ENCODE measurements around the gene GRK2.
"Not testable (repeated sequence)": the region's sequence is repeated elsewhere in the genome, so short reads cannot be mapped to it uniquely, and the experiment has no call there.

The GRK2 gene

DNA sequence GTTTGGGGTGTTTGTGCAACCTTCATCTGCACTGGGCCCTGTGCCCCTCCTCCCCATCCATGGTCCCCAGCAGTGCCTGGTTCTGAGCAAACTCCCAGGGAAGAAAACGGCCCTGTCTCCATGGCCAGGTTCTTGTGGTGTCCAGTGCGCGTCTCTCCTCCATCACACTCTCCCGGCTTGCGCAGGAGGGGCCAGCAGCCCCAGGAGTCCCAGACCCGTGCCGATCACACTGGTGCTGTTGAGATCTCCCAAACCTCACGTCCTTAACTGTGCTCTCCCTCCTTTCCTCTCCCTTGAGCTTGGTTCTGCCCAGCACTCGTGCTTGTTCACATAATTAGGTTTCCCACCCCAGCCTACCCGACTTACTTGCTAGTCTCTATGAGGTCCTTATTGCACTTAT lies 10.9 kb upstream of the GRK2 start:
- no peak for FAIRE-seq

DNA sequence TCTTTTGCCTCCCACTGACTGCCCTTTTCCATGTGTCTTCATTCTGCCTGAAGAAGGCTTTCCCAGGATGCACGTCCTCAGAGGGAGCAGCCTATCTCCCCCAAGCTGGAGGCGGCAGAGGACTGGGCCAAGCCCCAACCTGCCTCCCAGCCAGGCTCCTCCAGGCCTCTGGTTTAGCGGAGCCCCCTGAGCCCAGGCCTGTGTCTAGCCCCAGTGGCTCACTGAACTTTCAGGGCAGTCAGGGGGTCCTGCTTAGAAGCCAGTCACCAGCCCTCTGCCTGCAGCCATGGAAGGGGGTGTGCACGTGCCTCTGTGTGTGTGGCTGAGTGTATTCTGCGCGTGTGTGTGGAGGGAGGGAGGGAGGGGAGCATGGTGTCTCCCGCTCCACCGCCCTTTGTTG lies 10.4 kb upstream of the GRK2 start:
- FAIRE-seq, result no peak

DNA sequence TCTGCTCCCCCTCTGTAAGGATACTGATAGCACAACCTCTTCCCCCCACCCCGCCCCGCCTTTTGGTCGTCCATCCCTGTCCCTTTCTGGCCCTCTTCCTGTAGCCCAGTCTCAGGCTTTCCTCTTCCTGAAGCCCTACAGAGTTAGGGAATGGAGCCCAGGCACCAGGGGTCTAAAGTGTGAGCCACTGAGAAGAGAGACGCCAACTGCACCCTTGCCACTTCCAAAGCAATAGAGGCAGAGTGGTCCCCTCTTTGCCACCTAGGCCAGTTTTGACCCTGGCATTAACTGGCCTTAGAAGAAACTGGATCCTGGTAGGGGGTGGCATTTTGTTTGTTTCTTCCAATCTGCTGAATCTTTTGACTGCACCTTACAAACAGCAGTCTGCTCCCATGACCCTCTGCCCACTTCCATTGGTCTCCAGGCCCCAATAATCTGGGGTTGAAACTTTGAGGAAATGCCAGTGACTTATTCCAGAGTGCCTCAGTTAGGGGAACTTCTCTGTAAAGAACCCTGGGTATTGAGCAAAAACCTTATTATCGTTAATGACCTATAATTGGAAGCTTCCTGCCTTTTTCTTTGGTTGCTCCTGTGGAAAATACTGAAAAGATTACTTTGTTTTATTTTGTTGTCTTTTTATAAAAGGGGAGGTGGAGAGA lies 9.7 kb upstream of the GRK2 start:
- FAIRE-seq, result no peak

DNA sequence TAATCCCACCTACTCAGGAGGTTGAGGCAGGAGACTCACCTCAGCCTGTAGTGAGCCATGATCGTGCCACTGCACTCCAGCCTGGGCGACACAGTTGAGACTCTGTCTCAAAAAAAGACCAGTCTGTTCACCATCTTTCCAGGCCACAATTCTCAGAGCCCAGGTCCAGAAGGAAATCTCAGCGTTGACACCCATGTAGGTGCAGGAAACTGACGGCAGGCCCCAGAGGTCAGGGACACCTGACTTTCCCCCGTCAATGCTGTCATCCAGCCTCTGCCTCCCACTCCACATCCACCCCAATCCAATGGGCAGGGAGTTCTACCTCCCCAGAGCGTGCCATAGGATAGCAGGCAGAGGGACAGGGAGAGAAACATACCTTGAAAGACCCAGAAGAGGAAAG lies 5.9 kb upstream of the GRK2 start:
- no peak for FAIRE-seq

DNA sequence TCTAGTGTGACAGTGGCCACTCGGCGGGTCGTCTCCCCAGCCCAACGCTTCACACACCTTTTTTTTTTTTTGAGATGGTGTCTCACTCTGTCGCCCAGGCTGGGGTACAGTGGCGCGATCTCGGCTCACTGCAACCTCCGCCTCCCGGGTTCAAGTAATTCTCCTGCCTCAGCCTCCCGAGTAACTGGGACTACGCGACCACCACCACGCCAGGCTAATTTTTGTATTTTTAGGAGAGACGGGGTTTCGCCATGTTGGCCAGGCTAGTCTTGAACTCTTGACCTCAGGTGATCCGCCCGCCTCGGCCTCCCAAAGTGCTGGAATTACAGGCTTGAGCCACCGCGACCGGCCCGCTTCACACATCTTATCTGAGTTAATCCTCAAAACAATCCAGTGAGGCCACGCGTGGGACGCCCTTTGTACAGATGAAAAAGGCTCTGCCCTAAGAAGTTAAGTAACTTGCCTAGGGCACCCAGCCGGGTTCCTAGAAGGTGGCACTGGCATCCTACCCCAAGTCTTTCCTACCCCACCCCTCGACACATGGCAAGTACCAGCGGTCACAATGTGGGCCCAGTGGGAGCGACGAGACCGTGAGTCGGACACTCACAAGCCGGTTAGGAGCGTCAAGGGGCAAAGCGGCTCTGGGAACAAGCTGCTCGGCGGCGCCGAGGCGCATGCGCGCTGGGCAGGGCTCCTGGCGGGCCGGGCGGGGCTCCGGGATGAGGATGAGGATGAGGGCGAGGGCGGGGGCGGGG lies 5.2 kb upstream of the GRK2 start:
- not testable (repeated sequence) for FAIRE-seq

DNA sequence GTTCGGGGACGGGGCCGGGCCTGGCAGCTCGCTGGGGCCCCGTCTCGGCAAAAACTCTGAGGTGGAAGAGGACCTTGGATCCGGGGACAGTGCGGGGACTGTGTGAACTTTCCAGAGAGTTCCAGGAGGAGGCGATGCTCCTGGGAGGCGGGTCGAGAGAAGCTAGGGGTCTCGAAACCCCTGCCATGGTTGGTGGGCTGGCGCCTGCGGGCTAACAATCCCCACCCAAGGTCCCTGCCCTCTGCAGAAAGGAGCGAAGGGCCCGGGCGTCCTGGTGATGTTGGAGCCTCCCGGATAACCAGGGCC lies 4.7 kb upstream of the GRK2 start:
- FAIRE-seq, result no peak

DNA sequence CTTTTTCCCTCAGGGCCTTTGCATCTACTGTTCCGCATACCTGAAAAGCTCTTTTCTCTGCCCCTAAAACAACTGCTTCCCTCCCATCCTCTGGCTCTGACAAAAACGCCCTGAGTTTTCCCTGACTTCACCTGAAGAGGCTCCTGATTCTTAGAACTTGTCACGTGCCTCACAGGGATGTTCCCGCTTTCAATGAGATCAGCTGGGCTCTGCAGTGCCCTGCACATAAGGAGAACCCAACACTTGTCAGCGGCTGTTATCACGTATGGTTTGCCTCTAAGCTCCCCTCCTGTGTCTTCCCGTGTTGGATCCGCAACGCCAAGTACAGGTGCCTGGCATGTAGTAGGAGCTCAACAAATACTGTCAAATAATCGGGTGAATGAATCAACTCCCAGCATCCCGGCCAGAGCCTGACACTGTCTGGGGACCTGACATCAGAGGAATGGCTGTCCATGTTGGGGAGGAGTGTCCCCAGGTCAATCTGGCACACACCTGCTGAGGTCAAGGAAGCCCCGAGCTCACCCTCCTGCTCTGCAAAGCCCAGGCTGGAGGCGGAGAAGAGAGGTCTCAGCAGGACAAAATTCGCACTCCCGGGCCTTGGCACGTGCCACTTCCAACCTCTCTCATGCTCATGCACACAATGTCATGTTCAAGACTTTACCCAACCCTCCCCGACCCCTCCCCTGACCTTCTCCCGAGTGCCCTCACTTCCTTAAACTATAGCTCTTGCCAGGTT lies 4.2 kb upstream of the GRK2 start:
- FAIRE-seq, result no peak

DNA sequence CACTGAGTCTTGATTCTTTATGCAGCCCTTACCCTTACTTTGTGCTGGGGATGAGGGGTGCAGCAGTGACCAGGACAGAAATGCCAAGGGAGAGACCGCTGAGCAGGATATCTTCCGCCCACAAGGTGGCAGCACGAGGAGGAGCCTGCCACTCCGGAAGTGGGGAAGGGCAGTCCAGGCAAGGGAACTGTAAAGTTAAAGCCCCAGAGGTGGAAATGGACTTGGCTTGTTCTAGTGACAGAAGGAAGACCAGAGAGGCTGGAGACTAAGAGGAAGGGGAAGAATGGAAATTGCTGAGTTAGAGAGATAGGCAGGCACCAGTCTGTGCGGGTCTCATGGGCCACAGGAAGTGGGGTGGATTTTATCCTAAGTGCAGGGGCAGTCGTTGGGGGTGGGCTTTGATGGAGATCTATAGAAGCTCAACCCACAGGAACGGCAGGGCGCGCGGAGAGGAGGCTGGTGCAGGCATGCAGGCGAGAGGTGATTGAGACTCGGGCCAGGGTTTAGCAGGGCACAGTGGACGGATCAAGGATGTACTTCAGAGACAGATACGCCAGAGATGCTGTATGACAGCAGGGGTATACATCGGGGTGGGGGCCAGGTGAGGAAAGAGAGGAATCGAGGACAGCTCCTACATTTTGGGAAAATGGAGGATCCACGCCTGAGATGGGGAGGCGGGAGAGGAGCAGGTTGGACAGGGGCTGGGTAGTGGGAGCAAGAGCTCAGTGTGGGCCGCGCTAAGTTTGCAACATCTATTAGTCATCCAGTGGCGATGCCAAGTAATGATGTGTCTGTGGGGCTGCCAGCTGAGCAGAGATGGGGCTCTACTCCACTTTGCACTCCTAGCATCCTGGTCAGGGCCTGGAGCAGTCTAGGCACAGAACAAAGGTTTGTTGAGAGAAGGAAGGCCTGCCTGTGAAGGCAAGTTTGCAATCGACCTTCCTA lies 3.3 kb upstream of the GRK2 start:
- no peak for FAIRE-seq

DNA sequence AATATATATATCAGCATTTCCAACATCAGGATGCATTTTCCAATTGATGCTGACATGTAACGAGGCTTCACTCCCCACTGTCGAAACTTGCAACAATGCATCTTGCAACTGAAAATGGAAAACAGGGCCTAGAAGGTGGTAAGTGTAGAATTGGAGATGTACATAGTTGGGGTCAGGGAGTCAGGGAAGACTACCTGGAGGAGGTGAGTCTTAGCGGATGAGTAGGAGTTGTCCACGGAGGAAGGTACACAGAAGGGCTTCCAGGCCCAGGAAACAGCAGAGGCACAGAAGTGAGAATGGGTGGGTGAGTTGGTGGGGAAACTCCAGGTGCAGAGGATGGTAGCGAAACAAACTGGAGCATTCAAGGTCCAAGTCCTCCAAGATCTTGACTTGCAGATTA lies 2.0 kb upstream of the GRK2 start:
- no peak for FAIRE-seq

DNA sequence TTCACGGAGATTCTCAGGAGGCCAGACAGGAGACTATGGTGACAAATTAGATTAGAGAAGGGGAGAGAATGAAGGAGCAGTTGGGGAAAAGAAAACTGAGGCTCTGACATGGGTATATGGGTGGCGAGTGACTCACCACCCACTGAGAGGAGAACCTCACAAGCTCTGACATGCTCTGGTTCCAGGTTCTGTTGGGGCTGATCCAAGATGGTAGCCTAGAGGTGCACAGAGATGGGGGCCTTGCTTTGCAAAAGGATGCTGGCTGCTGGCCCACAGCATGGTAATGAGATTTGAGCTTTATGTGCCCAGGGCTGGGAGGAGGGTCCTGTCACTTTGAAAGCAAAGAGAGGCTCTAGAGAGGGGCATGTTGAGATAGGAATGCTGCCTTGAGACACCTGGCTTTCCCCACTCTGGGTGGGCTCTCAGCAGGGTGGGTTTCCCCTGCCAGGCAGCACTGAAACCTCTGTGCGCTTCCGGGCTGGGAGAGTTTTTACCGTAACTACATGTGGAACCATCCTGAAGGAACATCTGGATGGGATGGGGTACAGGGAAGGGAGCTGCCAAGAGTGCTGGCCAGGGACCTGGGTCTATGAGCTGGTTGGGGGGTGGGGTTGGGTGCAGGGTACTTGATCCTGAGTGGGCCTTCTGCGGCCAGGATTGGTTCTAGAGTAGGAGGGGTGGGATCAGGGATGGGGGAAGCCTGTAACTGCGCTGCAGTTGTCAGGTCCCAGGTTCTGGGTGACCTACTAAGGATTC lies 1.2 kb upstream of the GRK2 start:
- no peak for FAIRE-seq

DNA sequence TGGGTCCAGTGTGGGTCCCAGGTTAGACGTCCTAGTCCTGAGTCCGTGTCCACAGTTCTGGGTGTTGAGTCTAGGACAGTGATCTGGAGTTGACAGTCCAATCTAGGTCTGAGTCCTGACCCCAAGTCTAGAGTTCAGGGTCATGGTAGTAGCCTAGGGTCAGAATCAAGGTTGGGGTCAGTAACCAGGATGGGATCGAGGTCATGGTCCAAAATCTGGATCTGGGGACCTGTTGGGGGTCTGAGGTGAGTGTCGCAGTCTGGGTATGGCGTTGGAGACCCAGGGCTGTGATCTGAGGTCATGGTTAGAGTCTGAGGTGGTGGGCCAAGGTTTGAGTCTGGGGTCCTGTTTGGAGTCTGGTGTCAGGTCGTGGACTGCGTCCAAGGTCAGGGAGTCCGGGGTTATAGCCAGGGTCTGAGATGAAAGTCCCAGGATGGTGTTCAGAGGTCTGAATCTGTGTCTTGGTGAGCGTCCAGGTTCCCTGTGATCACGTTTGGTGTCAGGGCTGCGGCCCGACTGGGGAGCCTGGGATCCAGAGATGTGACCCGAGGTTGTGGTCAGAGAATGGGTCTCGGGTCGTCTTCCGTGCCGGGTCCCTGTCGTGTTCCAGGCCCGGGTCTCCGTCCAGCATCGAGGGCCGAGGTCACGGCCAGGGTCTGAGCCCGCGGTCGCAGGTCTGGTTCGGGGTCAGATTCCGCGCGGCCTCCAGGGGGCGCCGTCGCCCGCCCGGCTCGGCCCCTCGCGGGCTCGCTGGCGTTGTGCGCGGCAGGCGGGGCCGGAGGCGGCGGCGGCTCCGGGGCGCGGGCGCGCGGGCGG lies 432 bp upstream of the GRK2 start:
- FAIRE-seq, result no peak

DNA sequence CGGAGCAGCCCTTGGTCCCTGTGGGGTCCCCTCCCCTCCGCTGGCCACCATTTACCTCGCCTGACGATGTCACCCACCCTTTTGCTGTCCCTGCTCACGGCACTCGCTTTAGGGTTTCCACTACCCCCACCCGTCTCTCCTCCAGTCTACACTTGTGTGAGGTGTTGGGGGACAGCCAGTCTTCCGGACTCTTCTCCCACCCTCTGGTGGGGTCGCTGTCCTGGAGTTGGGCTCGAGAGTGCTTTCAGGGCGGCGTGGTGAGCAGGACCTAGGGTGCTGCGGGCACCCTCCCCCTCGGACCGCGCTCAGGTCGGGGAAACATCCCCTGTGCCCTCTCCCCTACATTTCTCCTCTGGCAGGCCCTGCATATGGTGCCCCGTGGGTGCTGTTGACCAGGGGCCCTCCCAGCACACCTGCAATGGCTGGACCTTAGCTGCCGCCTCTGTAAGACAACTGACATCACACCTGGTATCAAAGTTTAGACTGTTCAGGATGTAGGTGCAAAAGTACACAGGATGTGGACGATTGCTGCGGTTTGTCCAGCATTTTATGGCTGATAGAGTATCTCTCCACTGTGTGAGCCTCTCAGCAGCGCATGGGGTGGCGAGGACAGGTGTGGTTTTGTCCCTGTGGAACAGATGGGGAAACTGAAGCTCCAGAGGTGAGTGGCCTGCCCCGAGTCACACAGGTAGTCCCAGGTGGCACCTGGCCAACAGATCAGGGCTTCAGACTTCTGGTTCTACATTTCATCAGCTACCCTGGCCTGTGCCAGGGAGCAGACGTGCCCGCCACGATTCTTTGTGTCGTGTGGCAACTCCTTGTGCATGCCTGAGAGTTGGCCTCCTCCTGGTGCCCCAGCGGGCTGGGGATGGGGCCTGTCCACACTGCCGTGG lies 1.2 kb downstream of the GRK2 start:
- no peak for FAIRE-seq

DNA sequence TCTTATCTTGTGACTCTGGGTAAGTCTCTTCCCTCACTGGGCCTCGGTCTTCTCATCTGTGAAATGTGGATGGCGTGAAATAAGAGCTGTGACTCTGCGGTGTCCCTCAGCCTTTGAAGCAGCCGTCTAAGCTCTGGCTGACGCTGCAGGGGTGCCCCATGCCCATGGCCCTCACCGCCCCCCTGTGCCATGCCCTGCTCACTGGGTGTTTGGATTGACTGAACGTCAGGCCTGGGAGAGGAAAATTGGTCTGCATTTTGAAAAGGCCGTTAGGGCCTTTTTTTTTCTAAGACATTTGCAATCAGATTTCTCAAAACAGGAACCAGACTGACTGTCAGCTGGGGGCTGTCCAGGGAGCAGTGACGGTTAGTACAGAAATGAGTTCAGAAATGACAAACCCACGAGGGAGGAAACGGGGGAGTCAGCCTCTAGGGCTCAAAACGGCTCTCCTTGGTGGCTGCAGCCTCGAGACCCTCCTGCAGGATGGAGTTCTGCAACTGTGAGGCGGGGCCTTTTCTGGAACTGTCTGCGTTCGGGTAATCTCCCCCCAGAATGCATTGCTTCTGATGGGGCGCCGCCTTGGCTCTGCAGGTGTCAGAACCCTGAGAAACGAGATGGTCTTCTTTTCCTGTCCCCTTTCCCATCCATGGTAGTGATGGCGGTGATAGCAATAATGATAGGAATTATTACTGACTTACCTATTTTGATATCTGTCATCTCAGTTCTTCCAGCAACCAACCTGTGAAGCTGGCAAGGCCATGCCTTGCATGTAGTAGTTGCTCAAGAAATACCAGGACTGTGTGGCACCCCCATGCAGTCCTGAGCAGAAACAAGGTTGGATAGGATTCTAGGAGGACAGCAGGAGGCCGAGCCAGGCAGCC lies 2.0 kb downstream of the GRK2 start:
- FAIRE-seq, result no peak

DNA sequence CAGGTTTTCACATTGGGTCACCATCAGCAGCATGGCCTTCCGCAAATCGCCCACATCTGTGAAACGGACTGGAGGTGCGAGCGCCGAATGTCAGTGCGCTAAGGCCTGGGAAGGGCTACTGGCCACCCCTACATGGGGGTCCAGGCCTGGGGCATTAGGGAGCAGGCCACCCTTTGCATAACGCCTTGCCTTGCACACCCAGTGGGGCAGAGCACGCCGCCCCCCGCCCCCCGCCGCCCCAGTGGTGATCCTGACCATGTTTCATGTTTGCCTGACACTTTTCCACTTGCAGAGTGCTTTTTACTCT lies 2.6 kb downstream of the GRK2 start:
- FAIRE-seq, result no peak

DNA sequence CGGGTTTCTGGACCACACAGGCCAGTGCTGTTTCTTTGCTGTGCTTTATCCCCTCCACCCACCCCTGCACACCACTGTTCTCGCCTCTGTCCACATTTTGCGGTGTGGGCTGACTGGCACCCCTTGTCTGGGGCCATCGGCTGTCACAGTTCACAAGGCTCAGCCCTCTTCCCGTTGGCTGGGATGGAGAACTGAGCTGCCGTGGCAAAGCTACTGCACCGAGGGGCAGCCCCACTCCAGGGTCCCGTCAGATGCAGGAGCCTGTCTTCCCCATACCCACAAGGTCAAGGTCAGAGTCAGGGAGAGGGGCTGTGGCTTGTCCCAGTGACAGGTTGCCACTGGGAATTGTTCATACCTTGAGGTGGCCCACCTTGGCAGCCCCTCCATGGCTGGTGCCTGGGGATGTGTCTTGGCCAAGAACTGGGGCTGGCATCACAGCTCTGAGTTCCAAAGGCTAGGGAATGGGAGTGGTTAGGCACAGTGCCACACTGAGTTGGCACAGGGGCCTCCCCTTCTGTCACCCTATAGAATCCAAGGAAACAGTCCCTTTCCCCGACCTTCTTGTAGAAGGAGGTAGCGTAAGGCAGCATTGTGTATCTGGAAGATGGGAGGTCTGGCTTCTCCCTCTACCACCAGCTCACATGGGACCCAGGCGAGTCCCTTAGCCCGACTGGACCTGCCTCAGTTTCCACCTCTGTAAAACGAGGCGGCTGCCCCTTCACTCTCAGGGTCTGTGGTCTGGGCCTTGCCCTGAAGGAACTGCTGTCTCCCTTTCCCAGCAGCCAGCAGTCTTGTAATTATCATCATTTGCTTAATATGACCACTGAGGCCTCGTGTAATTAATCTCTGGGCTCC lies 3.4 kb downstream of the GRK2 start:
- FAIRE-seq, result no peak

DNA sequence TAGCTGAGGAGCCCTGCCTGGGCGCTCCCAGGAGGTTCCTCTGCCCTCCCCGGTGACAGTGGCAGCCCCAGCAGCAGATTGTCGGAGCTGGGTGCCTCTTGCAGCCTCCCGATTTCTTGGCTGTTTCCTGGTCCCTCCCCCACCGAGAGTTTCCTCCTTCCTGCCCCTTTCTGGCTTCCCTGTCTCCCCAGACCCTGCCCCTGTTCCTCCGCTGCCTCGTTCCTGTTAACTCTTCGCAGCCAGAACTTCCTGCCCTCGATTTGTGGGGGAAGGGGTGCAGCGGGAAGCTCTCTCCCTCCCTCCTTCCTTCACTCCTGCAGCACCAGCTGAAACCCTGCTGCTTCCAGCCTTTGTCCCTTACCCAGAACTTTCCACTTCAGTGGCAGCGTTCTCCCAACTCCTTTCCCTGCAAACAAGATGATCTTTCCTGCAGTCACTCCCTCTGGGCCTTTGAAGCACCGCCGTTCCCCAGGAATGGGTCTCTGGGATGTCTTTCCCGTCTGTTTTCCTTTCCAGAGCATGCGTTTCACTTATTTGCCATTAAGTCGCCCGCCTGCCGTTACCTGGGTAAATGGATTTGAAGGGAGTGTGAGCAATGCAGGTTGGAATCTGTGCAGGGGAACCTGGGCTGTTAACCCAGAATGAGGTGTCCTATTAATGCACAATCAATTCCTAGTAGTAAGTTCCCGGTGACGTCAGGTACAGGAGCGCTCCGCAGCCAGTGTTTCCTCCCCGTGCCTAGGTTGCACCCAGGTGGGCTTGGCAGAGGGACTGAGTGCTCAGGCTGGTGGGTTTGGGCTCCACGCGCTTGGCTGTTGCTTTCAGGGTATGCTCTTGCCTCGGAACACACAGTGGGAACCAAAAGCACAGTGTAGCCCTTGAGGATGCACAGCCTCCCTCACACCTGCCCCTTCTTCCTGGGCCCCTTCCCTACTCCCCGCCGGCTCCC lies 4.3 kb downstream of the GRK2 start:
- FAIRE-seq, result no peak

DNA sequence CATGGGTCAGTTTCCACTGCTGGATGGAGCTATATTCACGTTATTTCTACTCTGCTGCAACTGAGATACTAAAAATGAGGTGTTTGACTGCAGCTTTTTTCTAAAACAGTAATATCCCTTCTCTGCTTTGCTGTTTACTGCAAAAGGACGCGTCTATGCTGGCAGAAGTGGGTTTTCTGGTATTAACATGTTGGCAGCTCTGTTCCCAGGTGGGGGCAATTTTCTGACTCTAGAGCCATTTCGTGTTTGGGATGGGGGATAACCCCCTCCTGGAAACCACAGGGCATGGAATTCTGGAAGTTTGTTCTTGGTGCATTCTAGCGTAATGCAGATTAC lies 4.9 kb downstream of the GRK2 start:
- FAIRE-seq, result no peak
